H1 (cell line): ENCODE measurements around the gene RNF212B. TPM values are rescaled to one million over a fixed set of nuclear protein-coding genes. Genes with fewer than 3 reads are reported as not detected.
A peak's percentile ranks its signal among the peaks of the same experiment; 100 is the strongest.

ENCODE experiments used
- BRCA1 ChIP-seq: IDR thresholded peaks from 2 replicates; pipeline ENCODE4 v1.6.1; 2012; ENCODE audit warnings: low read depth, low read length, improper control_type of control experiment
- CBX8 ChIP-seq: fragments of 300-800, 300-1000 bp; sonication (generic); IDR thresholded peaks from 2 replicates; pipeline ENCODE4 v1.7.1; 2016; ENCODE audit warnings: low read depth, low read length, borderline replicate concordance
- CEBPB ChIP-seq: IDR thresholded peaks from 2 replicates; pipeline ENCODE4 v1.6.1; 2012; ENCODE audit warnings: low read depth, low read length
- CHD1 ChIP-seq: IDR thresholded peaks from 2 replicates; pipeline ENCODE4 v1.6.1; 2012; ENCODE audit warnings: low read depth, low read length, improper control_type of control experiment
- CHD2 ChIP-seq: IDR thresholded peaks from 2 replicates; pipeline ENCODE4 v1.6.1; 2012; ENCODE audit warnings: low read length, improper control_type of control experiment
- CREB1 ChIP-seq: IDR thresholded peaks from 2 replicates; pipeline ENCODE4 v1.6.1; 2012; ENCODE audit warnings: inconsistent platforms
- E2F6 ChIP-seq: IDR thresholded peaks from 2 replicates; pipeline ENCODE4 v1.6.1; 2012; ENCODE audit warnings: inconsistent platforms
- EGR1 ChIP-seq: IDR thresholded peaks from 2 replicates; pipeline ENCODE4 v1.6.1; 2011; ENCODE audit warnings: low read depth, low read length, borderline replicate concordance
- EZH2 ChIP-seq: fragments of 200-600 bp; sonication (generic); IDR thresholded peaks from 2 replicates; pipeline ENCODE4 v1.7.1; 2012; ENCODE audit warnings: low read depth, mild to moderate bottlenecking, moderate library complexity, low read length, inconsistent platforms; ENCODE audit not compliant: severe bottlenecking
- FOSL1 ChIP-seq: IDR thresholded peaks from 2 replicates; pipeline ENCODE4 v1.6.1; 2011; ENCODE audit warnings: mild to moderate bottlenecking, low read depth, low read length, moderate library complexity; ENCODE audit not compliant: insufficient read depth
- GABPA ChIP-seq: IDR thresholded peaks from 2 replicates; pipeline ENCODE4 v1.6.1; 2011; ENCODE audit warnings: mild to moderate bottlenecking, low read length, moderate library complexity, borderline replicate concordance; ENCODE audit not compliant: insufficient read depth
- HDAC2 ChIP-seq, 2 experiments: fragments of 300-600 bp in 1 of 2; sonication (generic) in 1 of 2; IDR thresholded peaks; 2 replicates each; pipeline ENCODE4 v1.6.1; 2011 to 2012; ENCODE audit warnings: low read depth in 2 of 2, low read length in 2 of 2, mild to moderate bottlenecking in 2 of 2, moderate library complexity in 2 of 2, borderline replicate concordance in 1 of 2, inconsistent platforms in 1 of 2
- KDM1A ChIP-seq: fragments of 200-600, 300-600 bp; sonication (generic); IDR thresholded peaks from 2 replicates; pipeline ENCODE4 v1.7.1; 2016; ENCODE audit warnings: mild to moderate bottlenecking, low read length, borderline replicate concordance
- KDM4A ChIP-seq: IDR thresholded peaks from one replicate; pipeline ENCODE4 v1.7.1; 2012; ENCODE audit warnings: low read depth, mild to moderate bottlenecking, moderate library complexity, low read length, inconsistent platforms; ENCODE audit not compliant: severe bottlenecking
- POU5F1 ChIP-seq: IDR thresholded peaks from 2 replicates; pipeline ENCODE4 v1.6.1; 2011; ENCODE audit warnings: low read depth, mild to moderate bottlenecking, low read length, moderate library complexity
- SIN3A ChIP-seq, 2 experiments: IDR thresholded peaks in 1 of 2; conservative IDR thresholded peaks in 1 of 2; 2 replicates each; pipeline ENCODE4 v1.6.1; 2011 to 2012; ENCODE audit warnings: low read length in 2 of 2, improper control_type of control experiment in 1 of 2, low read depth in 1 of 2, mild to moderate bottlenecking in 1 of 2
- SP1 ChIP-seq: IDR thresholded peaks from 2 replicates; pipeline ENCODE4 v1.6.1; 2011; ENCODE audit warnings: low read depth, low read length
- SP2 ChIP-seq: IDR thresholded peaks from 2 replicates; pipeline ENCODE4 v1.6.1; 2012; ENCODE audit warnings: mild to moderate bottlenecking, low read length, inconsistent platforms
- SP4 ChIP-seq: IDR thresholded peaks from 2 replicates; pipeline ENCODE4 v1.6.1; 2012; ENCODE audit warnings: low read length, inconsistent platforms
- TAF1 ChIP-seq: IDR thresholded peaks from 2 replicates; pipeline ENCODE4 v1.6.1; 2011; ENCODE audit warnings: mild to moderate bottlenecking, low read depth, low read length
- TBP ChIP-seq: IDR thresholded peaks from 2 replicates; pipeline ENCODE4 v1.6.1; 2011; ENCODE audit warnings: low read depth, low read length, improper control_type of control experiment
- TEAD4 ChIP-seq: IDR thresholded peaks from 2 replicates; pipeline ENCODE4 v1.6.1; 2012; ENCODE audit warnings: low read depth, low read length, inconsistent platforms, mixed read lengths
- YY1 ChIP-seq: IDR thresholded peaks from 2 replicates; pipeline ENCODE4 v1.6.1; 2011; ENCODE audit warnings: low read depth, mild to moderate bottlenecking, low read length
- polyA plus RNA-seq, 7 experiments: library from polyadenylated mRNA; depleted of rRNA in 3 of 7; stranded (reverse) in 5 of 7; unstranded in 2 of 7; fragments of >200 nt in 5 of 7; fragments of 200-250 nt in 2 of 7; gene quantifications; 1 replicate in 5 of 7; 2 replicates in 1 of 7; 4 replicates in 1 of 7; pipeline versions ENCODE4 v1.2.1 to v1.2.3, GENCODE V29; 2011 to 2013; ENCODE audit warnings: missing spikeins in 2 of 7, mixed read lengths in 2 of 7
- total RNA-seq: library from RNA; stranded (reverse); fragmentation: NEBNext Ultra II Directional; extraction: Animal tissue kit (Norgen Biotek cat#: 25700); gene quantifications from 2 replicates; pipeline ENCODE4 v1.2.1, GENCODE V29; 2021

Gene RNF212B
- total and polyA plus RNA-seq, 2 of the 8 experiments (the other 6 are each of a cell fraction or from before 2014, with no cell fraction given) = 0.95 to 1.2 TPM

- TF ChIP-seq HDAC2 (IDR thresholded peaks at IDR 0.05; ENCODE audit: borderline replicate concordance in 1 of 2, low read depth in 2 of 2, low read length in 2 of 2) (no peak), KDM4A (no peak), TBP (peak; percentile 45), GABPA (no peak), FOSL1 (no peak), SIN3A (conservative IDR thresholded peaks at IDR 0.05 in 1 of 2, IDR thresholded peaks at IDR 0.05 in 1 of 2; ENCODE audit: low read depth in 1 of 2, low read length in 2 of 2) (peak; percentile 38 to 83; a peak in 2 of 4 replicates), POU5F1 (no peak), SP2 (peak; percentile 93), CEBPB (0 out of 2 replicates have a peak, but pooled peaks have one; percentile 34), TAF1 (peak; percentile 71), BRCA1 (no peak), SP1 (peak; percentile 99), EGR1 (no peak), E2F6 (peak; percentile 45; the same call in 1 of the 2 replicates), TEAD4 (no peak), CHD1 (no peak), SP4 (peak; percentile 95), EZH2 (no peak), CREB1 (peak; percentile 93), KDM1A (no peak), YY1 (peak; percentile 97), CHD2 (peak; percentile 94), CBX8 (no peak)
Measured at GRCh38 chr14:23320584-23321571, 83.1 kb downstream of the RNF212B start, which contains the start of gene PABPN1 (continued).
